C4-2B (cell line): ENCODE data around the gene PTPN11.
A peak's percentile ranks its signal among the peaks of the same experiment; 100 is the strongest.

ENCODE experiments used
- H3K27ac ChIP-seq: fragments of 450-650 bp; 2 replicates; pipeline ENCODE4 v1.5.1; 2017
- ZFX ChIP-seq: fragments of 450-650 bp; IDR thresholded peaks from 2 replicates; pipeline ENCODE4 v1.6.1; 2017
- TF ChIP-seq, protein P1 (sequence below): fragments of 450-650 bp; conservative IDR thresholded peaks from 2 replicates; pipeline ENCODE4 v1.5.1; 2017; ENCODE audit warnings: mild to moderate bottlenecking

The PTPN11 gene

GRCh38 chr12:112536367-112536730 lies 117.6 kb downstream of the PTPN11 start:
- no peak for TF ChIP-seq ZFX
- no peak overlapping the region for H3K27ac ChIP-seq

- H3K27ac ChIP-seq: no peak overlapping the region
- TF ChIP-seq, protein P1, sequence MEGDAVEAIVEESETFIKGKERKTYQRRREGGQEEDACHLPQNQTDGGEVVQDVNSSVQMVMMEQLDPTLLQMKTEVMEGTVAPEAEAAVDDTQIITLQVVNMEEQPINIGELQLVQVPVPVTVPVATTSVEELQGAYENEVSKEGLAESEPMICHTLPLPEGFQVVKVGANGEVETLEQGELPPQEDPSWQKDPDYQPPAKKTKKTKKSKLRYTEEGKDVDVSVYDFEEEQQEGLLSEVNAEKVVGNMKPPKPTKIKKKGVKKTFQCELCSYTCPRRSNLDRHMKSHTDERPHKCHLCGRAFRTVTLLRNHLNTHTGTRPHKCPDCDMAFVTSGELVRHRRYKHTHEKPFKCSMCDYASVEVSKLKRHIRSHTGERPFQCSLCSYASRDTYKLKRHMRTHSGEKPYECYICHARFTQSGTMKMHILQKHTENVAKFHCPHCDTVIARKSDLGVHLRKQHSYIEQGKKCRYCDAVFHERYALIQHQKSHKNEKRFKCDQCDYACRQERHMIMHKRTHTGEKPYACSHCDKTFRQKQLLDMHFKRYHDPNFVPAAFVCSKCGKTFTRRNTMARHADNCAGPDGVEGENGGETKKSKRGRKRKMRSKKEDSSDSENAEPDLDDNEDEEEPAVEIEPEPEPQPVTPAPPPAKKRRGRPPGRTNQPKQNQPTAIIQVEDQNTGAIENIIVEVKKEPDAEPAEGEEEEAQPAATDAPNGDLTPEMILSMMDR: no peak
- TF ChIP-seq ZFX: no peak
Observed at GRCh38 chr12:112537710-112538396, 119.1 kb downstream of the PTPN11 start.

- H3K27ac ChIP-seq: no peak overlapping the region
Observed at GRCh38 chr12:112538740-112539139, 120.0 kb downstream of the PTPN11 start.

GRCh38 chr12:112539221-112539620 lies 120.5 kb downstream of the PTPN11 start:
- H3K27ac ChIP-seq: no peak overlapping the region
- TF ChIP-seq, protein P1: peak; percentile 42
- TF ChIP-seq ZFX: no peak

More at GRCh38 chr12:112538740-112539139, 120.0 kb downstream of the PTPN11 start:
- TF ChIP-seq, protein P1: no peak
- TF ChIP-seq ZFX: no peak

DNA sequence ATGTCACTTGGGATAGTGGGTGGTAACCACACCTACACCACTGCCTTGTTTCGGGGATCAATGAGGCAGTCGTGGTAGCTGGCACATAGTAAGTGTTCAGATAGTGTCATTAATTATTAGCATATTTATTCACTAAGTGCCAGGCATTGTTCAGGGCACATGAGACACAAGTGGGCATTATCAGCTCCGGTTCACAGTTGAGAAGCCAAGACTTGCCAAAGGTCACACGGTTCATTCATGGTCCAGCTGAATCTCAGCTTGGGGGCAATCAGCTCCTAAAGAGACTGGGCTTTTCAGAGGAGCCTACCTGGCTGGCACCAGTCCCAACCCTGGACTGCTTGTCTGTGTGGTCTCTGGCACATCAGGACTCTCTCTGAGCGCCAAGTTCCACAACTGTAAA lies 121.3 kb downstream of the PTPN11 start:
- H3K27ac ChIP-seq: no peak overlapping the region
- TF ChIP-seq ZFX: no peak
- TF ChIP-seq, protein P1: no peak

DNA sequence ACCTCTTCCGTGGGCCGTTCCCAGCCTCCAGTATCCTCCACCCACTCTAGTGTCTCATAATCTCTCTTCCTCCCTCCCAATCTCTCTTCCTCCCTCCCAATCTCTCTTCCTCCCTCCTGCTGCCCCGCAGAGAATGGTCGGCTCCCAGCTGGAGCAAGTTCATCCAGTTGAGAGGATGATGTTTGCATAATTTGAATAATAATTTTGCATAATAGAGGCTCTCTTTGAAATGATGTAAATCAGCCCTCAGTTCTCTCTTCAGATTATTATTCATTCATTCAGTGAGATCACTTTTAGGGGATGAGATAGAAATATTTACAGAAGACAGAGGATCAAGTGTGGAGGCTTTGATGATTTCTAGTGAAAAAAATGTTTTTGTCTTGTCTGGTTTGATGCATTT lies 125.0 kb downstream of the PTPN11 start:
- TF ChIP-seq ZFX: no peak
- TF ChIP-seq, protein P1: no peak

DNA sequence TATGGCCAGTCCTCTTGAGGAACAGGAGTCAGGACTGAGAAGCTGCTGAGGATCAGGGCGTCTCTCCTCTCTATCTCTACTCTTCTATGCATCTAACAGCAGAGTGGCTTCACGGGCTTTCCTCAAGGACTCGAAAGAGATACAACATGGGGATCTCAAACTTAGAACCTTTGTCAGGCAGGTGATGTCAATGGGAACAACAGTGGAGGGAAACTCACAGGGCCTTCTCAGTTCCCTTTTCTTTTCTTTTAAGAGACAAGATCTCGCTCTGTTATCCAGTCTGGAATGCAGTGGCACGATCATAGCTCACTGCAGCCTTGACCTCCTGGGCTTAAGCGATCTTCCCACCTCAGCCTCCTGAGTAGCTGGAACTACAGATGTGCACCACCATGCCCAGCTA lies 127.6 kb downstream of the PTPN11 start:
- H3K27ac ChIP-seq: no peak overlapping the region
- TF ChIP-seq, protein P1: no peak
- no peak for TF ChIP-seq ZFX

More for the DNA sequence above, 125.0 kb downstream of the PTPN11 start:
- no peak overlapping the region for H3K27ac ChIP-seq

GRCh38 chr12:112546996-112547395 lies 128.2 kb downstream of the PTPN11 start:
- TF ChIP-seq ZFX: no peak
- TF ChIP-seq, protein P1: no peak
- H3K27ac ChIP-seq: no peak overlapping the region
